Stimulated activated CD4-positive, alpha-beta T cell treated with anti-CD3 and anti-CD28 coated beads, Interleukin-4, amount 100 ng/mL, for 48 hours (primary cell): ENCODE measurements around the gene CALCB.
"Not testable (repeated sequence)": the region's sequence is repeated elsewhere in the genome, so short reads cannot be mapped to it uniquely, and the experiment has no call there.

Experiments used
- DNase-seq, 2 donors: peaks; one replicate each; pipeline ENCODE4 v3.0.0-alpha.2; 2020; ENCODE audit warnings: low read depth in 2 of 2

CALCB gene, protein sequence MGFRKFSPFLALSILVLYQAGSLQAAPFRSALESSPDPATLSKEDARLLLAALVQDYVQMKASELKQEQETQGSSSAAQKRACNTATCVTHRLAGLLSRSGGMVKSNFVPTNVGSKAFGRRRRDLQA

DNA sequence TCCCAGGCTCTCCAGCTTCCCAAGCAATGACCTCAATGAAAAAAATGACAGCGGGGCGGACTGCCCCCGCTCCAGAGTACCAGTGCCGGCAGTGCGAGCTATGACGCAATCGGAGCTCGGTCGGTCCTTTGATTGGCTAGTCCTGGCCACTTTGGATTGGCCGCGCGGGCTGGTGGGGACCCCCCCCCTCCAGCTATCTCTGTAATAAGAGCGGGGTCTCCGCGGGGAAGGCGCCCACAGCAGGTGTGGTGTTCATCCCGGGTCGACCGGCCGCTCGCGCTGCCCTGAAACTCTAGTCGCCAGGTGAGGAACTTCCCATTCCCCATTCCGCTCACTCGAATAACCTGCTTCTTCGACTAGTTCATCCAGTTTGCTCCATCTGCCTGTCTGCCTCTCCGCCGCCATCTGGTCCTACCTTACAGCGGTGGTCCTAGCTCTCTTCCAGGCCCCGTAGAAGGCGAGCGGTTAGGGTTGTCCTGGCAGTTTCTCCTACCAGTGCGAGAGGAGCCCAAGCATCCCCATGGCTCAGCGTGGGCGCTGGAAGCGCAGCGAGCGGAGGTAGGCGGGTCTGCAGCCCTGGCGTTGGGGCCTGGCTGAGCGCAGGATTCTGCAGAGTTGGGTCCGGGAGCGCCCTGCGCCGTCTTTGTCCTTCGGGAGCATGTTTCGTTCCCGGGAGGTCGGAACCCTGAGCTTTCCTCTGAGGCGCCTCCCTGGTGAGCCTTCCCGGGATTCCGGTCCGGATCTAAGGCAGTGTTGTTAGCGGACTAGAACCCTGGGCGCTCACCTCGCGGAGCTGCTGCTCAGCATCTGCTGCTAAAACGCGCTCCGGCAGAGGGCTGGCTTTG, at the start of gene CALCB:
TSS of gene CALCB (plus strand) at position 233 of the 845 bp plus-strand sequence. CDS start 1,126 bp downstream, outside the sequence.
- DNase-seq, result peak; percentile 16 to 23

GRCh38 chr11:15027011-15027410, 46.4 kb upstream of the CALCB start:
- DNase-seq, result no peak

DNA sequence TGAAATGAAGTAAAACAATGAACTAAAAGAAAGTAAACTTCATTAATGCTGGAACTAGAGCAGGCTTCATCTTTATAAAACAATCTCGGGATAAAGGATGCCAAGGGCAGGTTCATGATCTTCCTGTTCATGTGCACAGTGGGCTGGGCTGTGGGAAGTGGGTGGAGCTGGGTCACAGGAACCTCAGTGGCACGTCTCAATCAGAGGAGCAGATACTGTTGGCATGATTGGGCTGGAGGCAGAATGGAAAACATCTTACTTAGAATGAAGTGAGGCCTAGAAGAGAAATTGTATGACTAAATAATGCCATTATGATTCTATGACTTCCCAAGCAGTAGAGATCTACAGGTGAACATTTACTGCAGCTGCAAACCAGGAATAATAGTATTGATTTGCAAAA, 45.4 kb upstream of the CALCB start:
- no peak for DNase-seq

- no peak for DNase-seq
Measured at GRCh38 chr11:15028379-15028778, 45.0 kb upstream of the CALCB start.

DNA sequence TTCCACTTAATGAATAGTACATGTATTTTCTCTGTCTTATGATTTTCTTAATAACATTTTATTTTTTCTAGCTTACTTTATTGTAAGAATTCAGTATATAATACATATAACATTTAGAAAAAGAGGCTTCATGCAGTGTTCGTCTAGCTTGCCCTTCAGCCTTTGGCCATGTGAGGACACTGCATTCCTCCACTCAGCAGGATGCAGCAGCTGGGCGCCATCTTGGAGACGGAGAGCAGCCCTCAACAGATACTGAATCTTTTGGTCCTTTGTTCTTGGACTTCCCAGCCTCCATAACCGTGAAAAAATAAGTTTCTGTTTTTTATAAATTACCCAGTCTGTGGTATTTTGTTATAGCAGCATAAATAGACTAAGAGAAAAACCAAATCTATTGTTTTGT, 41.4 kb upstream of the CALCB start:
- DNase-seq, result not testable (repeated sequence)

DNA sequence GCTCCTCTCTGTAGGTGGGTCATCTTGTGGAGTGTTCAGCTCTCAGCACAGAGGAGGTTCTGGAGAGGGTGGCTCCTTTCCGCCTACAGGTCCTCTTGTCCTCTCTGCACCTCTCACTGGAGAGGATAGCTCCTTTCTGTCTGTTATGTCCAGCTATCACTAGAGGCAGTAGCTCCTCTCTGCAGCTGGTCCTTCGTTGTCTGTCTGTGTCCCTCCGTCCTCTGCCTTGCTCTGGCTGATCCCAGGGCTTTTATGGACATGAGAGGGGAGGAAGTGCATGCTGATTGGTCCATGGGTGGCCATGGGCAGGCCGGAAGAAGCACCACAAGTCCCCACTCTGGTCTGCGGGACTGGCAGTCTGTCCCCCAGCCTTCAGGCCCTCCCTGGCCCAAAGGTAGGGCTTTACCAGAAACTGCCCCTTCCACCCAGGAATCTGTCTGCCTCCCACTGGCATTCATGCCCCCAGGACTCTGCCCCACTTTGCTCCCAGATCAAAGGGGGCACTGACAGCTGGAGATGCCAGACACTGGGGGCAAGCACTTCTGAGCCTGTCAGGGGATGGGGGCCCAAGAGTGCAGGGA, 38.6 kb upstream of the CALCB start:
- DNase-seq, result no peak

DNA sequence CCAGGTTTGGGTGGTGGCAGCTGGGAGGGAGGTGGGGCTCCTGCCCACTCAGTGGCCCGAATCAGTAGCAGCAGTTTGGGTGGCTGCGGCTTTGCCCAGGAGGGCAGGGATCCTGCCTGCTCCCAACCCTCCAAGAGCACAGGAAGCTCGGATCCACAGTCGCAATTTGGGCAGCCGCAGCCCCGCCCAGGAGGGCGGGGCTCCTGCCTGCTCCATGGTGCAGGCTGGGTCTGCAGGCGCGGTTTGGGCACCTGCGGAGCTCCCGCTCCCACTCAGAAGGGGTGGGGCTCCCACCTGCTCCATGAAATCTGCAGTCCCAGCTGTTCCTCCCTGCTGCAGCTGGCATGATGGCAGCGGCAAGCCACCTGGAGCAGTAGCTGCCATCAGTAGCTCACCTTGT, 38.1 kb upstream of the CALCB start:
- no peak for DNase-seq

DNA sequence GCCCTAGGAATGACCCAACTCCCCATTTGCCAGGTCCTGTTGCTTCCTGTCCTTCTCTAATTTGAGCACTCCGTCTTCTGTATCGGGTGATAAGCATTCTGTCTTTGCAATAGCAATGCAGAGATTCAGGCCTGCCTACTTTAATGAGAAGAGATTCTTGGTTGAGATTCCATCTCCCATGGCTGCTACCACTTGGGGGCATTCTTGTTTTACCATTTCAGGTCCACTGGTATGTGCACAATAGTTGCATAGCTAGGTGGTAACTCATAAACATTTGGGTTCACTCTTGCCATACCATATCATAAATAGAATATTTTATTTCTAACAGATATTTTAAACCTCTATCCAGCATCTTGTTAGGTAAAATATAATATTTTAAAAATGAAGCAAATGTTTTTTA, 34.4 kb upstream of the CALCB start:
- DNase-seq, result no peak

GRCh38 chr11:15045209-15045608, 28.2 kb upstream of the CALCB start:
- DNase-seq, result no peak

DNA sequence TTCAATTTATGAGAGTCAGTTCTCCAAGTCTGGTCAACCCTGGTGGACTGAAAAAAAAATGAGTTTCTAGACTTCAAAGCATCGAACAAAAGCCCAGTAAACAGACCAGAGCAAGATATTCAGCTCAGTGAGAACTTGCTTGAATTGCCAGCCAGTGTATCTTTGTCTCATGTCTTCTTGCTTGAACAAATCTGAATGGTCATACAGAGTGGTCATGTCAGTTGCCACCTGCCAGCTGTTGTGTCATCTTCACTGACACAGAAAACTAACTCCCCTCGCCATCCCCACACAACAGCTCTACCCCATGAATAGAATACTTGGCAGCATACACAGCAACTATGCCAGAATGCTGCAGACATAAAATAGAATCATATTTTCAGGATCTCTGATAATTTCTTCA, 27.5 kb upstream of the CALCB start:
- no peak for DNase-seq

DNA sequence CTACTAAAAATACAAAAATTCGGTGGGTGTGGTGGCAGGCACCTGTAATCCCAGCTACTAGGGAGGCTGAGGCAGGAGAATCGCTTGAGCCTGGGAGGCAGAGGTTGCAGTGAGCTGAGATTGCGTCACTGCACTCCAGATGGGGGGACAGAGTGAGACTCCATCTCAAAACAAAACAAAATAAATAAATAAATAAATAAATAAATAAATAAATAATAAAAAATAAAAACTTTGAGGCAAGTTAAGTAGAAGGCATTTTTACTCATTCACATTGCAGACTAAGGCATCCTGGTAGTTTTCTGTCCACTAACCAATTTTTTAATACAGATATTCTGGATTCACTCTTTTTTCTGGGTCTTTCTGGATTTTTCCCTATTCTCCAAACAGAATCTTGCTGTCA, 26.7 kb upstream of the CALCB start:
- DNase-seq, result not testable (repeated sequence)

- DNase-seq, result no peak
Measured at GRCh38 chr11:15048616-15049015, 24.8 kb upstream of the CALCB start.

GRCh38 chr11:15053191-15053685, 20.2 kb upstream of the CALCB start:
- peak in 1 of 2 donors; percentile 30 for DNase-seq

- no peak for DNase-seq
Measured at GRCh38 chr11:15055620-15056356, 17.6 kb upstream of the CALCB start.

- no peak for DNase-seq
Measured at GRCh38 chr11:15057329-15057728, 16.1 kb upstream of the CALCB start.

- DNase-seq, result no peak
Measured at GRCh38 chr11:15059132-15059915, 14.1 kb upstream of the CALCB start.

GRCh38 chr11:15062599-15062998, 10.8 kb upstream of the CALCB start:
- DNase-seq, result no peak

DNA sequence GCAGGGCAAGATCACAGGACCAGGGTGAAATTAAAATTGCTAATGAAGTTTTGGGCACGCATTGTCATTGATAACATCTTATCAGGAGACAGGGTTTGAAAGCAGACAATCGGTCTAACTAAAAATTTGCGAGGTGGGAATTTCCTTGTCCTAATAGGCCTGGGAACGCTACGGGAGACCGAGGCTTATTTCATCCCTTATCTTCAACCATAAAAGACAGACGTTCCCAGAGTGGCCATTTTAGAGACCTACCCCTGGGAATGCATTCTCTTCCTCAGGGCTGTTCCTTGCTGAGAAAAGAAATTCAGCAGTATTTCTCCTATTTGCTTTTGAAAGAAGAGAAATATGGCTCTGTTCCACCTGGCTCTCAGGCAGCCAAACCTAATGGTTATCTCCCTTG, 3.6 kb upstream of the CALCB start:
- not testable (repeated sequence) for DNase-seq

DNA sequence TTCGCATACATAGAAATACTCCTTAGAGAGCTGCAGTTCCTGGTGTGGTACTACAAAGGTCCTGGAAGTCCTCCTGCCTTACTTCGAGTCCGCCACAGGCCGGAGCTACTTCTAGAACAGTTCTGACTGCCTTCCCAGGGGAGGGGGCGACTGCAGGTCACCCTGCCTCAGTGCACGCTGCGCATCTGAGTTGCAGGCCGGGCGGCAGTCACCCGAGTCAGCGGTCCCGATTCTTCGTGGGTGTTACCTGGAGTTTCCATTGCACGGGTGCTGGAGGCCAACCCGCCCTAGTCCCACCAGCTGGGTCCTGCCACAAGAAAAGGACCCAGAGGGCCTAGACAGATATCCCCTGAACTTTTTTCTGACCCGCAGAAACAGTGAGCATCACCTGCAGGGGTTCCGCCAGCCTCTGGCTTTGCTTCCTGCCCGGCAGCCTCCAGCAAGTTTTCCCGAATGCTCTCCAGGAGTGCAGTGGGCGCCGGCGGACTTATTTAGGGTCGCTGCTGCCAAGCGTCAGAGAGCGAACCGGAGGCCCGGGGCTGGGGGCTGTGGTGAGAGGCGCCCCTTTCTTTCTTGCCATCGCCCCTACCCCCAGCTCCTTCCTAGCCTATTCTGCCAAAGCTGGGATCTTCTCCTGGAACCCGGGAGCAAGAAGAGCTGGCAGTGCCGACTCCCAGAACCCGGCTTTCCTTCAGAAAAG, 1.7 kb upstream of the CALCB start:
- DNase-seq, result no peak

GRCh38 chr11:15072551-15073143, 746 bp upstream of the CALCB start:
- no peak for DNase-seq
